PC-9 (cell line): ENCODE results near the gene IL32.

Experiments used
- CTCF ChIP-seq: fragments of 200-600 bp; sonication (generic); conservative IDR thresholded peaks from 2 replicates; pipeline ENCODE4 v1.6.1; 2017; ENCODE audit warnings: mixed run types, antibody characterized with exemption, mild to moderate bottlenecking, moderate library complexity
- EZH2 ChIP-seq: fragments of 200-600 bp; sonication (generic); IDR thresholded peaks from 2 replicates; pipeline ENCODE4 v1.8.0; 2017; ENCODE audit warnings: antibody characterized with exemption, low read depth

GRCh38 chr16:3044708-3045107, 20.7 kb upstream of the IL32 start:
- TF ChIP-seq CTCF (no peak), EZH2 (no peak)
